CD4-positive, alpha-beta T cell treated with Interleukin-2 at 100 ng/mL for 4 hours (primary cell): ENCODE results near the gene GRB10.
A peak's percentile ranks its signal among the peaks of the same experiment; 100 is the strongest.
"Not testable (repeated sequence)": the region's sequence is repeated elsewhere in the genome, so short reads cannot be mapped to it uniquely, and the experiment has no call there.

Experiments
- DNase-seq: peaks from one replicate; pipeline ENCODE4 v3.0.0-alpha.2; 2020; ENCODE audit warnings: low spot score

GRB10 gene

DNA sequence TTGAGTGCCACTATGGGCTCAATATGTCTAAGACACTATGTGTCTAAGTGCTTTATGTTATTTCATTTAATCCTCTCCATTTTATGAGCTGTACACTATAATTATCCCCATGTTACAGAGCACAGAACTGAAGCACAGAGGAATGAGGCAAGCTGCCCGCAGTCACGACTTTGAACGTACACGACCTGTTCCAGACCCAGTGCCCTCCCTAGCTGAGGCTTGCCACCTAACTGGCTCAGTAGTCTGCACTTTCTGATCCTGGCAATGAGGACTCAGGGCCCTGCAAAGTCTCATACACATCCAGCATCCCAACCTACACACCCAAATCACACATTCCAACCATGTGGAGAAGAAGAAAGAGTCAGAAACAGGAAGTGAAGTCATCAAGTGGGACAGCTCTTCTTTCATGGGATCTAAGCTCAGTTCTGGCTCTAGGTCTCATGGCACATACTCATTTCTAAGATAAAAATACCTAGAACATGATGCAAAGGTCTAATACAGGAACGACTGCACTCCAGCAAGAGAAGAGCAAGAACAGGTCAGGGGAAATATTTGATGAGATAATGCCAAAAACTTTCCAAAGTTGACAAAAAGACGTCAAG is 175.1 kb downstream of the GRB10 start:
- no peak for DNase-seq

DNA sequence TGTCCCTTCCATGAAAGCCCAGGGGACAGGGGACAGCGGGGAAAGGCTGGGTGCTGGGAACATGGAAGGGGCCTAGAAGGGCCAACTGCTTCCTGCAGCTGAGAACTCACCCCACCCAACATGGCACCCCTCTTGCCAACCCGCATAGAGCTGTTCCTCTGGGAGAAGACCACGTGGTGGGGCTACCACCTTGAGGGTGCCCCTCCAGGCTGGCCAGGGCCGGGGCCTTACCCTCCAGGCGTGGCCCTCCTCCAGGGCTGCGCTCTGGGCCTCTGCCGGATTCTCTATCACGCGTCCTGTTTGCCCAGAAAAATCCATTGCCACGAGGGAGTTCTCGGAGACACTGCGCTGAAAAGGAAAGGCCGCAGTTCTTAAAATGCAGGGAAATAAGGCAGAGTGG is 177.6 kb downstream of the GRB10 start:
- no peak for DNase-seq

DNA sequence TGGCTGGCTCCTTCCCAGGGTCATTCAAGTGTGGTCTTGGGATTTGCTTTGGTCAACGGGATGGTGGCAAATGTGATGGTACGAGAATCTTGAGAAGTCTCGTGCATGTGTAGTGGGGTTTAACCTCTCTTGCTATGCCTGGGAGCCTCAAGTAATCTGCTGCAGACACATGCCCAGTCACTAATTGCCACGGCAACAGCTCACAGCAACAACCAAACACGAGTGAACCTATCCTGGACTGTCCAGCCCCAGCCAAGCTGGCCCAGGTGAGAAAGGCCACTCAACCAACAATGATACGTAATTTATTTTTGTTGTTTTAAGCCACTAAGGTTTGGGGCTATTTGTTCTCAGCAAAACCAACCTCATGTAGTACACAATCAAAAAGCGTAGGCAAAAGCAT is 179.4 kb downstream of the GRB10 start:
- no peak for DNase-seq

DNA sequence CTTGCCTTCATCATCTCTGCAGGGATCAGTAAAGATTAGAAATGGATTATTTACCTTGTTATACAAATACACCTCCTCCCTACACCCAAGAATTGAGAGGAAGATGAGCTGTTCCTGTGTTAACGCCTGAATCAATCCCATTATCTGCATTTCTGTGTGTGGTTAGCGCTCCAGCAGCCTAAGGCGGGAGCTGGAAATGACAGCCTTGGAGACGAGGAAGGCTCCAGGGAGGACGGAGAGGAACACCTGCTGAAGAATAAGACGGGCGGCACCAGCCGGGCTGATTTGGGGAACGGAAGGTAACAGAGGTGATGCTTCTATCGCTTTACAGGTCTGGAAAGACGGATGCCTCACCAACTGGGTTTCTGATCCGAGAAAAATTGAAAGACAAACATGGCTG is 183.3 kb downstream of the GRB10 start:
- no peak for DNase-seq

DNA sequence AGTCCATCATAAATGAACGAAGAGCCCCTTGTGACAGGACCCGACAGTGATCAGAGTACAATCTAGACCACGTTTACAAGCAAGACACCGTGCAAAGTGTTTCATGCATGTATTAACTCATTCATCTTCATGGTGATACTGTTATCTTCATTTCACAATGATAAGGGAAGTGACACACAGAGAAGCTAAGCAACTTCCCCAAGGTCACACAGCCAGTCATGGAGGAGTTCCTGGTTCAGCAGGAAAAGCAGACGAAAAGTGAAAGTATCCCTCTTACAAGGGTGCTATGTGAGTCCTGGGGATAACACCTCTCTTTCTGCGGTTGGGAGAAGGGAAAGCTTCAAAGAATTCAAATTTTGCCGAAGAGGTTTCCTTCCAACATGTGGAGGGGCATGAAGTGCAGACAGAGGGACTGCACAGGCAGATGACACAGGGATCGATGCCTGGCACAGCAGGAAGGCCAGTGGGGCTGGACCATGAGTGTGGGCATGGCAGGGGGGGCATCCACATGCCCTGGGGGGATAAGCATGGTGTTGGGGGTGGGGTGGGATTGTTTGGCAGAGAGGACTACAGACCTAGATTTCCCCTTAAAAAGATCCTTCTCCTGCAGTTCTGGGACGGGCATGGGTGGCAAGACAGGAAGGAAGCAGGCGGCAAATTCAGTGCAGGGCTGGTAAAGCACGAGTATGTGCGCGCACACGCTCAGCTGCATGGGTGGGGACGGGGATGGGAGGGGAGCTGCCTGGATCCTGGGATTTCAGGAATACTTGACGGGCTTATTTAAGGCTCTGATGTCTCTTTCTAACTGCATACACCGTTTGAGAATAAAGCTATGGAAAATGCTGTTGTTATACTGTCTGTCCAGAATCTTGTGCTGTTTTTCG is 184.0 kb downstream of the GRB10 start:
- no peak for DNase-seq

DNA sequence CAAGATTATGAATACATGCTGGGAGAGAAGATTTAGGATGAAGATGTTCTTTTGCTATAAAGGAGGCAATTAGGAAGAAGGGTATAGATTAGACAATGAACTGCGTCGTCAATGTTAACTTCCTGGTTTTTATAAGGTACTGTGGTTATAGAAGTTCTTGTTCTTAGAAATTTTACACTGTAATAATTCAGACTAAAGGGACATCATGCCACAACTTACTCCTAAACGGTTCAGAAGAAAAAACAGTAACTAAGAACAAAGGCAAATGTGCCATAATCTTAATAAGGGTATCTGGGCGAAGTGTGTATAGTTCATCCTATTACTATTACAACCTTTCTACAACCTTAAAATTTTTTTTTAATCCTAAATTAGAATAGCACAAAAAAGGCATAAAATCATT is 186.2 kb downstream of the GRB10 start:
- no peak for DNase-seq

DNA sequence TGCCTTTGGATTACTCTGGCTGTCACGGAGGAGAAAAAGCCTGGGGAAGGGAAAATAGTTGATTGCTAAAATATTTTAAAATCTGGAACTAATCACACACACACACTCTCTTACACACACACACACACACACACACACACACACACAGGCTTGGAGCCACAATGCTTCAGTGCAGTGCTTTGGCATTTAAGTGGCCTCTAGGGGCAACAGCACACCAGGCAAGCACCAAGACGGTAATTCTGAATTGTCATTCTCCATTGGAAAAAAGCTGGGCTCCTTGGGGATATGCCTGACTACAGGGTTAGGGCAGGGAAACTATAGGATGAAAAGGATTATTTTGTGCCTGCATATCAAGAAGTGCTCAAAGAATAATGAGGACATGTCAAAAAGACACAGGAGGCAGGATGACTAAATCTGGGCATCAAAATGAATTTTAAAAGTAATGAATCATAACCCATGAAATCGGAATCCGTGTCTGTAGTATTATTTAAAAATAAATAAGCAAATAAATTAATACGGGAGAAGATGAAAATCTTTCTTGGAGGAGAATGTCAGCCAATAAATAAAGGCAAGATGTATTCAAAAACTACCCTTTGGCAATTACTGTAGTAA is 187.1 kb downstream of the GRB10 start:
- DNase-seq: peak; percentile 32

DNA sequence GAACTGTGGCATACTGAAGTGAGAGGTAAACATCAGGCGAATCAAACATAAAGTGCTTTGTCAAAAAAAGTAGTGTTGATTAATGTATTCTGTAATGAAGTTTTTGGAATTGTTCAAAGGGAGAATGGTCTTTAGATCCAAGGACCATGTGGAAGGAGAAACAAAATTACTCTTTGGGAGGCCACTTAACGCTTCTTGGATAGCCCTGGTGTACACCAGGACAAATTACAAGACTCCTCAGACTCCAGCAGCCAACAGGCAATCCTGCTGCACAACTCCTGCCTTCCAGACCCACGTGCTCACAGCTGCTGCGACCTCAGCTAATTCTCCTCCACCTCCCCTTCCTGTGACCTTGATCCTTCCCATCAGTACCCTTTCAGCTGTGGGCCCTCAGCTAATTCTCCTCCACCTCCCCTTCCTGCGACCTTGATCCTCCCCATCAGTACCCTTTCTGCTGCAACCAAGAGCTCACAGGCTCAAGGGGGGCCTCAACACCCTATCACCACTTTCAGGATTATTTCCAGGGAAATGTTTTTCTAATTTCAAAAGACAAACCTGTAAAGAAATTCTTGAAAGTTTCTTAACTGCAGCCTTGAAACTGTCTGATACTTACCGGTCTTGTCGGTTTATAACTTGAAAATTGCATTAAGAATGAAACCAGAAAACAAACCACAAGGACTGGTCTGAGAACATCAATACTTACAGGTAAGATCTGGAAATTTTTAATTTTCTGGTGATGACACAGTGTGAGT is 187.8 kb downstream of the GRB10 start:
- no peak for DNase-seq

DNA sequence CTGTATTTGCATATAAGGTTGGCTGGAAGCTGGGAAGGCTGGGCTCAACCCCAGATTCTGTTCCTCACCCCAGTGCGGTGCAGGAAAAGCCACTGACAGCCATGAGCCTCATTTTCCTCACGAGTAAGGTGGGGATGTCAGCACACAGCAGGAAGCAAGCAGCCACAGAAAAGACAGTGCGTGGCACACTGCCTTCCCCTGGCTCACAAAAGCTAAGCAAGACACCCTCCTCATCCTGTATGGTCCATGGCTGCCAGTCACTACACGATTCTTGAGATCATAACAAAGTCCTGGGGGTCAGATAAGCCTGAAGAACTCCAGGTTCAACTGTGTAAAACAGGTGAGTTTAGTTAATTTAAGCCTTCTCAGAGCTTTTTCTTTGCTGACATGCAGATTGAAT is 188.6 kb downstream of the GRB10 start:
- DNase-seq: no peak

DNA sequence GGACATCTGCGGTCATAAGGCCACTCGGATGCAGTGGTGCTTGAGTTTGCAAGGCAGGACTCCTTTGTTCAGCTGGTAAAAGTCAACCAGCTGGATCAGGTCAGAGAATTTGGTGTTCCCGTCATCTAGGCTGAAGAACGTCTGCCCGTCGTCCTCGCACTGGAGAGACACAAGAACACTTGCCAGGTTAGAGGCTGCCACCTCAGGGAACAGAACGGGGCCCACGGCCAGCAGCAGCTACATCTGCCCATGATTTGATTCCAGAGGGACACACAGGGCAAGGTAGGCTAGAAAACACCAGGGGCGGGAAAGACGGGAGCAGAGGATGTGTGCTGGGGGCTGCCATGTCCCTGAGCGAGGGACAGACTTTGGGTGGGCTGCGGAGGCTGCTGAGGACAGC is 189.8 kb downstream of the GRB10 start:
- DNase-seq: no peak

DNA sequence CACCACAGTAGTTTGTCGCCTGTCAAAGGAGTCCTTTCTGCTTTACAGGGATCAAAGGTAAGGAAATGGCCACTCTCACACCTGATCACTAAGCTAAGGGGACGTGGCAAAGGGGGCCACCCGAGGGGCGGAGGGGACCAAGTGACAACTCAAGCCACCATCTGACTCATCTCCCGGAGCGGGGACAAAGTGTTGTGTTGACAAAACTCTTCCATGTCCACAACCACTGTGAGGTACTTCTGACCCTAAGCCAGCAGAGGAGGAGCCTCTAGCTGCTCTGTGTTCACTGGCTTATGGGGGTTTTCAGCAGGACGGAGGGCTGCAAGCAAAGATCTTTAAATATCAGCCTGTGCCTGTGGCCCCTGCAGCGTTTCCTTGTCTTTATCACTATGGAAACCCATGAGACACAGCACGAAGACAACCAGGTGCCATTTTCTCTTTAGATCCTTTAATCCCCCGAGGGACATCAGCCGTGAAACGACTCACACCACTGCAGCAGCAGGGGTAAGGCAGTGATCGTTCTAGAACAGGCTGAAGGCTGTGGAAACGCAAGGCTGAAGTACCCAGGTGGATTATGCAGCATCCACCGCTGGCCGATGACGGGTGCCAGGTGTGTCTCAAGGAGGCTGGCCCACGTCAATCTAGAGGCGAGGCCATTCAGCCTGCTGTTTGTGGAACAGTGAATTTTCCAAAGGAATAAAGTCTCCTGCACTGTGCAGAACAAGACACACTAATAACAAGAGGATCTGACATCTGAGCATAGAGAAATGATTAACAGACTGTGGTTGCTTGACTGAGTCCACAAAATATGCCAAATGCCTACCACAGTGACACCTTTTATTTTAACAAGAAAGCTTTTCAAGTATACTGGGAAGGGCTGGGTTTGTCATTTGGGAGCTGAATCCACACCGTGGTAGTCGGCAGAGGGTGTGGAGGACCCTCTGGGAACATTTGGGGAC is 190.9 kb downstream of the GRB10 start:
- no peak for DNase-seq

DNA sequence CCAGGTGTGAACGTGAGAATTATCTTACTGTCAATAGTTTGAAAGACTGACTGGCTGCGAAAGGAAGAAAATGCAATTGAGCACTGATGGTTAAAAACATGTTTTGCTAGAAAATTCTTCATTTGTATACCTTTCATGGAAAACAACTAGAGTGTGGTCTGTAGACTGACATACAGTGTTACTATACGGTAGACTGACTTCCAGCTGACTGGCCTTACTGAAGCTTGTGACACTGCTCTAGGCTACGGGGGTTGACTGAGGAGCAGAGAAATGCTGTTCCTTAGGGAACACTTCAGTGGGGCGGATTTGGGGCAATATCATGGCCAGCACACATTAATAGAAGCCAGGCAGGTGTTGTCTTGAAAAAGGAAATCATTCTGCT is 191.6 kb downstream of the GRB10 start:
- DNase-seq: no peak

DNA sequence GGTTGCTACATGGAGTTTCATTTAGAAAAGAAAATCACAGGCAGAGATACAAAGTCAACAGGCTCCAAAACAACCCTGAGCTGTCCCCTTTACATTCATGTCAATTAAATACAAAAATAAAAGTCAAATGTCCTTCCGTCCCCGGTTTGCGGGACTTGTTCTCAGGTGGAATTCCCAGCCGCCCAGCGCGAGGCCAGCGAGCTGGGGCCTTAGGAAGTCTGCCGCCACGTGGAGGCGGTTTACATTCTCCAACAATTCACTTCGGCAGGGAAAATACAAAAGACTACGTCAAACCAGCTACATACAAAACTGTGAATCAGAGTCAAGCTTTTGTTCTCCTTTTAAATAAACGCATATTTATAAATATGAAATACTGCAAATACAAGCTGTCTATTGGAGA is 192.2 kb downstream of the GRB10 start:
- DNase-seq: no peak

DNA sequence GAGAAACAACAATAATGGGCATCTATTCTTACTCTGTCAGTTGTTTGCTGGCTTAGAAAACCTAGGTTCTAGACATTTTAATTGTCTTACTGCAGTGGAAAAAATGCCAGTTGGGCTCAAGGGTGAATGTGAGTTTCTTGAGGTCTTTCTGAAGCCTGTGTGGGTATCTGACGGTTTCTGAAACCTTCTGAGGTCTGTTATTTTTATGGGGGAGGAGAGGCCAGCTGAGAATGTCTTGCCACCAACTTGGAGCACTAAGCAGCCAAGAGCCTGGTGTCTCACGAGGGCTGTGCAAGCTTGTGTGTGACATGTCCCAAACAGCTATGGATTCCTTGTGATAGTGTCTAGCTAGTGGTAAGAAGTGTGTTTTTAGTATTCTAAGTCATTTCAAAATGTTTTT is 193.3 kb downstream of the GRB10 start:
- DNase-seq: no peak

DNA sequence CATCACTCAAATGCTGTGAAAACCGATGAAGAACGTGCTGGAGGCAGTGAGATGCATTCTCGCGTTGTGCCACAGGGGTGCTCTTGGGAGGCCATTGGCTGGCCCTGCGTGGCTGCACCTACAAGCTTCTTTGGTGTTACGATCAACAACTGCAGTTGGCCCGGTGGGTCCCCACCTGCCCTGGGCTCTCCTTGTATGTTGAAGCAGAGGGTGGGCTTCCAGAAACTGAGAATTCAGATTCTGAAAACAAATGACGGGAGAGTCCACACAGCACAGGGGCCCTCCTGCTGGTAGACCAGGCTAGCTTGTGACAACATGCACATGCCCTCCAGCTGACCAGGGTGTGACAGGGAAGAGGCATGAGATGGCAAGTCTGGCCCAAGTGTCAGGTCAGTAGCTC is 193.8 kb downstream of the GRB10 start:
- no peak for DNase-seq

DNA sequence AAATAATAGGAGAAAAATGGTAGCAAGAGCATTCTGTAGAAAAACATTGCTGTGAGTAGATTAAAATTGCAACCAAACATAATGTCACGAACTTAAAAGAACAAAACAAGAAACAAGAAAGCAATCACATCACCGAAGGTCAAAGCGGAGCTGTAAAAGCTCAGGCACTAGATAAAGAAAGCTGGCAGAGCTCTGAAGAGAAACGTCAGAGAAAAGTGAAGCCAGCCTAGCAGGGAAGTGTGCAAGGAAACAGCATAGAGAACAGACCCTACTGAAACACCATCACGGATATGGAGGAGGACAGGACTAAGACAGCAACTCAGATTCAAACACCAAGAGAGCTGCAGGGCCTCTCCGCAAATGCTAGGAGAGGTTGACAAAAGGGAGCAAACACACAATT is 195.0 kb downstream of the GRB10 start:
- DNase-seq: no peak

DNA sequence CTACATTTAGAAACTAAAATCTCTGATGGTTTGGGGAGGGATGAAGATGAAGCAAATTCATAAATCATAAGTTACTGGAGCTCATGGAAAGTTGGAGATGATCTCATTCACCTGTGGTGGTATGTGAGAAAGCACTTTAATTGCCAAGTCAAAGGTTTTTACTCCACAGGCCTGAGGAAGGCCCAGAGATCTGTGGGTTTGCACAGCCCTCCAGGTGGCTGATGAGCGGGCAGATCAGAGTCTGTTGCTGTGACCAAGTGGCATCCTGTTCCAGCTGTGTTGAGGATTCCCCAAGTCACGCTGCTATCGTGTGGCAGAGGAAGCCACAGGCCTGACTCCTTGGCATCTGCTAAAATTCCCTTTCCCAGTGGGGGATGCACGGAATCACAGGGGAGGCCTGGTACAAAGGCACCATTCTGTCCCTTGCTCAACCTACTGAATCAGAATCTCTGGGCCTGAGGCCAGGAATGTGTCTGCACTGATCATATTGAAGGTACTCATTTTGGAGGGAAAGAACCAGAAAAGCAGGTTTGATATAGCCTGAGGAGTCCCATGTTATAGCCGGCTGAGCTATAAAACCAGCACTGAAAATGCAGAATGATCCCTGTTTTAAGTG is 197.8 kb downstream of the GRB10 start:
- DNase-seq: no peak

DNA sequence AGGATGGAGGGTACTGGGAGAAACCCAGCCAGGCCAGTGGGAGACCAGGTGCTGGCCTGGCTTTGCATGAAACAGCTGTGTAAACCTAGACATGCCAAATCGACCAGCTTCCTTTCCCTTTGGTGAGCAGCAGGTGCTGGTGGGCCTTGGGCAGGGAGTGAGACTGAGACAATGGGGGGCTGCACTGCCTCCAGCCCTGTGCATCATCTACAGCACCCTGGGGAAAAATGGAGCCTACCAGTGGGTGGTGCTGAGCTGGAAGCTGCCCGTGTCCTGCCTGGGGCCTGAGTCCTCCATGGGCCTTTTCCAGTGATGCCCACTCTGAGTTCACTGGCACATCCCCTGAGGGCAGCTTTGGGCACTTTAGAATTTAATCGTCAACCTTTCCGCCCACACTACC is 198.3 kb downstream of the GRB10 start:
- no peak for DNase-seq

DNA sequence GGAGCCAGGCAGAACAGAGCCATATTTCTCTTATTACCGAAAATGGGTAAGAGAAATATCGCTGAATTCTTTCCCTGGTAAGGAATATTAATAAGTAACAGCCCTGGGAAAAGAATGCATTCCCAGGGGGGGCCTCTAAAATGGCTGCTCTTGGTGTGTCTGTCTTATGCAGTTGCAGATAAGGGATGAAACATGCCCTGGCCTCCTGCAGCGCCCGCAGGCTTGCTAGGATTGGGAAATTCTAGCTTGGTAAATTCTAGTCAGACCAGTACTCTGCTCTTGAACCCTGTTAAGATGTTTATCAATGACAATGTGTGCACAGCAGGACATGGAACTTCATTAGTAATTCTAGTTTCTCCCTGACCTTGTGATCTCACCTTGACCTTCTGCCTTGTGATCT is 199.4 kb downstream of the GRB10 start:
- not testable (repeated sequence) for DNase-seq

DNA sequence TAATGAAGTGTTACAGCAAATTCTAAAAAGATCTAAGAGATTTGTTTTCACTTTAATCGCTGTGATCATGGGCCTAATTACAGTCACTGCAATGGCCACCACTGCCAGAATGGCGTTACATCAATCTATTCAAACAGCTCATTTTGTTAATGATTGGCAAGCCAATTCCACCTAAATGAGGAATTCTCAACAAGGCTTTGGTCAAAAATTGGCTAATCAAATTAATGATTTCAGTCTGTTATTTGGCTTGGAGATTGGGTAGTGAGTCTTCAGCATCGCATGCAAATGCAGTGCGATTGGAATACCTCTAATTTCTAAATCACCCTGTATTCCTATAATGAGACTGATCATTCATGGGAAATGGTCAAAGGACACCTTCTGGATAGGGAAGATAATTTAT is 200.4 kb downstream of the GRB10 start:
- DNase-seq: not testable (repeated sequence)

DNA sequence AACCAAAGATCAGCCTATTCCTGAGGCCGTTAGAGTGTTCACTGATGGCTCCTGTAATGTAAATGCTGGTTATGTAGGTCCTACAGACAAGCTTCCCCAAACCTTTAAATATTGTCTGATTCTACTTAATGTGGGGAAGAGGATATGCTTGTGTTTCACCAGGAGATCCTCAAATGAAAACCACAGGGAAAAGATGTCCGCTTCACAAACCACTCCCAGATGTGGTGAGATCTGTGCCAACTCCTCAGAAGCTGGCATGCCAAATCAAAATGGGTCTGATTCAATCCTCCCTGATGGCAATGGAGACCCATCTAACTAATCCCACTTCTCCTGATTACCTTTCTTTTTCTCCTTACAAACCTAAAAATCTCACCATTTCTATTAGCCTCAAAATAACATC is 202.0 kb downstream of the GRB10 start:
- not testable (repeated sequence) for DNase-seq
